H9 (cell line): Measurements from ENCODE around the gene FYN. TPM values are rescaled to one million over a fixed set of nuclear protein-coding genes. Genes with fewer than 3 reads are reported as not detected.

ENCODE experiments used
- DNase-seq: peaks from one replicate; pipeline ENCODE4 v3.0.0-alpha.2; 2017
- H2AFZ ChIP-seq: one replicate; pipeline ENCODE4 v1.6.1; 2013; ENCODE audit warnings: mild to moderate bottlenecking, low read length, control low read depth, moderate library complexity
- H2AK5ac ChIP-seq: 2 replicates; pipeline ENCODE4 v1.6.1; 2013; ENCODE audit warnings: low read length, control low read depth, mixed read lengths; ENCODE audit not compliant: insufficient read length
- H2BK120ac ChIP-seq: one replicate; pipeline ENCODE4 v1.6.1; 2013; ENCODE audit warnings: low read depth, mild to moderate bottlenecking, low read length, control low read depth, inconsistent platforms; ENCODE audit not compliant: poor library complexity, severe bottlenecking
- H2BK12ac ChIP-seq: 2 replicates; pipeline ENCODE4 v1.6.1; 2013; ENCODE audit warnings: low read length, control low read depth, mixed read lengths, low read depth; ENCODE audit not compliant: insufficient read length
- H2BK15ac ChIP-seq: 2 replicates; pipeline ENCODE4 v1.6.1; 2013; ENCODE audit warnings: low read depth, low read length, control low read depth
- H2BK20ac ChIP-seq: one replicate; pipeline ENCODE4 v1.6.1; 2013; ENCODE audit warnings: low read depth, mild to moderate bottlenecking, low read length, control low read depth, inconsistent platforms; ENCODE audit not compliant: poor library complexity, severe bottlenecking
- H2BK5ac ChIP-seq: 2 replicates; pipeline ENCODE4 v1.6.1; 2013; ENCODE audit warnings: low read length, control low read depth, mixed read lengths; ENCODE audit not compliant: insufficient read length
- H3K14ac ChIP-seq: 2 replicates; pipeline ENCODE4 v1.6.1; 2013; ENCODE audit warnings: low read length, control low read depth; ENCODE audit not compliant: insufficient read depth
- H3K18ac ChIP-seq: 2 replicates; pipeline ENCODE4 v1.6.1; 2013; ENCODE audit warnings: low read depth, mild to moderate bottlenecking, mixed read lengths, low read length, control low read depth; ENCODE audit not compliant: insufficient read length
- H3K23ac ChIP-seq: 2 replicates; pipeline ENCODE4 v1.6.1; 2013; ENCODE audit warnings: low read length, control low read depth, mixed read lengths, low read depth; ENCODE audit not compliant: insufficient read length
- H3K23me2 ChIP-seq: 2 replicates; pipeline ENCODE4 v1.6.1; 2013; ENCODE audit warnings: low read depth, mild to moderate bottlenecking, mixed read lengths, low read length, control low read depth; ENCODE audit not compliant: insufficient read length, poor library complexity, severe bottlenecking
- H3K27ac ChIP-seq: 2 replicates; pipeline ENCODE4 v1.5.1; 2013; ENCODE audit warnings: low read length, control low read depth, mixed read lengths, low read depth; ENCODE audit not compliant: insufficient read length
- H3K27me3 ChIP-seq: 2 replicates; pipeline ENCODE4 v1.6.1; 2013; ENCODE audit warnings: low read length, control low read depth, inconsistent platforms; ENCODE audit not compliant: insufficient read depth
- H3K4ac ChIP-seq: 2 replicates; pipeline ENCODE4 v1.6.1; 2013; ENCODE audit warnings: low read depth, mild to moderate bottlenecking, control low read depth, inconsistent platforms, low read length, moderate library complexity
- H3K4me1 ChIP-seq: 2 replicates; pipeline ENCODE4 v1.6.1; 2013; ENCODE audit warnings: low read length, control low read depth, inconsistent platforms; ENCODE audit not compliant: insufficient read depth
- H3K4me2 ChIP-seq: 2 replicates; pipeline ENCODE4 v1.6.1; 2013; ENCODE audit warnings: low read length, control low read depth, mixed read lengths; ENCODE audit not compliant: insufficient read length, insufficient read depth
- H3K56ac ChIP-seq: 2 replicates; pipeline ENCODE4 v1.6.1; 2013; ENCODE audit warnings: low read depth, mild to moderate bottlenecking, mixed read lengths, low read length, control low read depth; ENCODE audit not compliant: insufficient read length
- H3K79me1 ChIP-seq: 2 replicates; pipeline ENCODE4 v1.6.1; 2013; ENCODE audit warnings: low read depth, mild to moderate bottlenecking, moderate library complexity, low read length, control low read depth, inconsistent platforms; ENCODE audit not compliant: insufficient read depth, poor library complexity, severe bottlenecking
- H3K79me2 ChIP-seq: 2 replicates; pipeline ENCODE4 v1.6.1; 2013; ENCODE audit warnings: low read length, control low read depth, inconsistent platforms; ENCODE audit not compliant: insufficient read depth
- H3K9ac ChIP-seq: 2 replicates; pipeline ENCODE4 v1.6.1; 2013; ENCODE audit warnings: low read length, control low read depth, mixed read lengths; ENCODE audit not compliant: insufficient read length; ENCODE audit errors: extremely low read depth
- H3K9me3 ChIP-seq: one replicate; pipeline ENCODE4 v1.6.1; 2013; ENCODE audit warnings: low read depth, low read length, inconsistent platforms; ENCODE audit not compliant: control insufficient read depth
- H3T11ph ChIP-seq: one replicate; pipeline ENCODE4 v1.6.1; 2013; ENCODE audit warnings: mild to moderate bottlenecking, low read length, control low read depth, inconsistent platforms
- H4K20me1 ChIP-seq: one replicate; pipeline ENCODE4 v1.6.1; 2013; ENCODE audit not compliant: control insufficient read depth, insufficient read length, insufficient read depth
- H4K5ac ChIP-seq: 2 replicates; pipeline ENCODE4 v1.6.1; 2013; ENCODE audit warnings: low read depth, mild to moderate bottlenecking, mixed read lengths, low read length, control low read depth; ENCODE audit not compliant: insufficient read length
- H4K8ac ChIP-seq: replicated peaks from 2 replicates; pipeline ENCODE4 v1.6.1; 2013; ENCODE audit warnings: low read length, control low read depth, mixed read lengths, low read depth; ENCODE audit not compliant: insufficient read length
- H4K91ac ChIP-seq: 2 replicates; pipeline ENCODE4 v1.6.1; 2013; ENCODE audit warnings: low read depth, mild to moderate bottlenecking, moderate library complexity, mixed read lengths, low read length, control low read depth; ENCODE audit not compliant: insufficient read length
- H3K27ac Mint-ChIP-seq, 3 experiments: 2 replicates in 2 of 3; 3 replicates in 1 of 3; pipeline ENCODE4 v1.8.0; 2020 to 2021; ENCODE audit warnings: mixed read lengths in 3 of 3, mild to moderate bottlenecking in 1 of 3, moderate library complexity in 1 of 3
- H3K27me3 Mint-ChIP-seq: 2 replicates; pipeline ENCODE4 v1.8.0; 2021; ENCODE audit warnings: low read depth, mild to moderate bottlenecking, moderate library complexity, mixed read lengths
- H3K36me3 Mint-ChIP-seq, 3 experiments: 2 replicates in 2 of 3; 3 replicates in 1 of 3; pipeline ENCODE4 v1.8.0; 2020 to 2021; ENCODE audit warnings: low read depth in 3 of 3, mixed read lengths in 3 of 3; ENCODE audit not compliant: insufficient read depth in 1 of 3
- H3K4me1 Mint-ChIP-seq, 2 experiments: 2 replicates each; pipeline ENCODE4 v1.8.0; 2020; ENCODE audit warnings: mixed read lengths in 2 of 2
- H3K4me3 Mint-ChIP-seq, 2 experiments: 2 replicates in 1 of 2; 3 replicates in 1 of 2; pipeline ENCODE4 v1.8.0; 2020 to 2021; ENCODE audit warnings: mild to moderate bottlenecking in 2 of 2, mixed read lengths in 2 of 2, moderate library complexity in 1 of 2
- H3K9me3 Mint-ChIP-seq, 2 experiments: 2 replicates in 1 of 2; 3 replicates in 1 of 2; pipeline ENCODE4 v1.8.0; 2020; ENCODE audit warnings: mild to moderate bottlenecking in 2 of 2, mixed read lengths in 2 of 2, moderate library complexity in 1 of 2
- WGBS: extraction: QIAGEN DNeasy Blood & Tissue Kit; methylation state at CpG from one replicate; pipeline ENCODE4 v1.1.7; 2013; ENCODE audit warnings: missing lambda C conversion rate, low lambda C conversion rate, mixed read lengths; ENCODE audit not compliant: insufficient read length; ENCODE audit errors: extremely low coverage; 5-methylcytosine and 5-hydroxymethylcytosine counted together
- total RNA-seq: library from RNA; stranded (reverse); gene quantifications from 2 replicates; pipeline ENCODE4 v1.2.1, GENCODE V29; 2021
- TF ChIP-seq, protein P1 (sequence below): fragments of 200-600 bp; sonication (generic); conservative IDR thresholded peaks from 3 replicates; pipeline ENCODE4 v1.8.0; 2021; ENCODE audit warnings: antibody characterized with exemption, mild to moderate bottlenecking

Gene FYN
- total RNA-seq, 1 experiment from 2014 or later: 64.8 TPM

DNA sequence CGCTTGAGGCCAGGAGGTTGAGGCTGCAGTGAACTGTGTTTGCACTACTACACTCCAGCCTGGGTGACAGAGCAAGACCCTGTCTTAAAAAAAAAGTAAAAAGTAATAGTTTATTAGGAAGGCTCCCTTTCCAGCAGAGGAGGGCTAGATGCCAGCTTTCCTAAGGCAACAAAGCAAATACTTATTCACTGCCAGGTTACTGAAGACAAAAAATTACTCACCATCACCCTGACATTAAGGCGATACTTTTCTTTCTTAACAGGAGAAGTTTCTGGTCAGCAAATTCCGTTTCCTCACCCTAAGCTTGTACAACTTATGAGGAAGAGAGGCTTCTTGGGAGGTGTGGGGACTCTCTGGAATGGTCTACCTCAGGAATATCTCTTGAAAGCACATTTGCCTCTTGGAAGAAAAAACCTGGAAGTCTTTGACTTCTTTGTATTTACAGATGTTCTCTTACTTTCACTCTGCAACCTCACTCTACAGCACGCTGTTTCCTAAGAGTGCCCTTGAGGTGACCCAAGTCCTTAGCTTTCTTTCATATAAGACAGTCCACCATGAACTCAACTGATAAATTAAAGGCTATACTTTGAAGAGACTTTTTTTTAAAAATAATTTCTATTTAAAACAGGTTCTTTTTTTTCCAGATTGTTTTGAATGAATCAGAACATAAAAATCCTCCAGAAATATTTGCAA is 214.6 kb downstream of the FYN start:
- H2AK5ac ChIP-seq: no peak overlapping the region
- DNase-seq: no peak
- TF ChIP-seq, protein P1, sequence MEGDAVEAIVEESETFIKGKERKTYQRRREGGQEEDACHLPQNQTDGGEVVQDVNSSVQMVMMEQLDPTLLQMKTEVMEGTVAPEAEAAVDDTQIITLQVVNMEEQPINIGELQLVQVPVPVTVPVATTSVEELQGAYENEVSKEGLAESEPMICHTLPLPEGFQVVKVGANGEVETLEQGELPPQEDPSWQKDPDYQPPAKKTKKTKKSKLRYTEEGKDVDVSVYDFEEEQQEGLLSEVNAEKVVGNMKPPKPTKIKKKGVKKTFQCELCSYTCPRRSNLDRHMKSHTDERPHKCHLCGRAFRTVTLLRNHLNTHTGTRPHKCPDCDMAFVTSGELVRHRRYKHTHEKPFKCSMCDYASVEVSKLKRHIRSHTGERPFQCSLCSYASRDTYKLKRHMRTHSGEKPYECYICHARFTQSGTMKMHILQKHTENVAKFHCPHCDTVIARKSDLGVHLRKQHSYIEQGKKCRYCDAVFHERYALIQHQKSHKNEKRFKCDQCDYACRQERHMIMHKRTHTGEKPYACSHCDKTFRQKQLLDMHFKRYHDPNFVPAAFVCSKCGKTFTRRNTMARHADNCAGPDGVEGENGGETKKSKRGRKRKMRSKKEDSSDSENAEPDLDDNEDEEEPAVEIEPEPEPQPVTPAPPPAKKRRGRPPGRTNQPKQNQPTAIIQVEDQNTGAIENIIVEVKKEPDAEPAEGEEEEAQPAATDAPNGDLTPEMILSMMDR: no peak
- H3K27ac Mint-ChIP-seq: no peak overlapping the region
- H4K5ac ChIP-seq: no peak overlapping the region
- no peaks in the 10 kb centered on the region for H3K79me2 ChIP-seq
- no peaks in the 10 kb centered on the region for H3K23me2 ChIP-seq
- no peak overlapping the region for H3K14ac ChIP-seq
- no CpG with 5 or more reads among the region's 4 CpGs for WGBS
- H2BK12ac ChIP-seq: no peak overlapping the region
- H2BK20ac ChIP-seq: no peak overlapping the region
- H3K27ac ChIP-seq: no peak overlapping the region
- no peaks in the 10 kb centered on the region for H3K9me3 Mint-ChIP-seq
- H3K36me3 Mint-ChIP-seq: no peaks in the 10 kb centered on the region
- no peak overlapping the region for H2BK15ac ChIP-seq
- H3K27me3 Mint-ChIP-seq: no peaks in the 10 kb centered on the region; the same call in 1 of the 2 replicates
- H2BK120ac ChIP-seq: no peak overlapping the region
- H4K8ac ChIP-seq: no peak overlapping the region
- H3K9me3 ChIP-seq: no peaks in the 10 kb centered on the region
- H3K27me3 ChIP-seq: no peaks in the 10 kb centered on the region
- H3K79me1 ChIP-seq: no peaks in the 10 kb centered on the region
- H2AFZ ChIP-seq: no peak overlapping the region
- H3K23ac ChIP-seq: no peak overlapping the region
- no peak overlapping the region for H3K4me3 Mint-ChIP-seq
- H4K20me1 ChIP-seq: no peaks in the 10 kb centered on the region
- no peak overlapping the region for H3T11ph ChIP-seq
- H3K18ac ChIP-seq: no peak overlapping the region
- H3K4me1 ChIP-seq: peaks cover 16% of the 10 kb centered on the region
- no peak overlapping the region for H2BK5ac ChIP-seq
- no peak overlapping the region for H3K4ac ChIP-seq
- no peak overlapping the region for H3K4me2 ChIP-seq
- no peak overlapping the region for H3K56ac ChIP-seq
- H4K91ac ChIP-seq: no peak overlapping the region
- H3K9ac ChIP-seq: no peak overlapping the region
- peaks cover 35 to 43% of the 10 kb centered on the region in 2 experiments for H3K4me1 Mint-ChIP-seq
